GM12865 (cell line): ENCODE measurements around the gene LDLRAD4.

Experiments
- DNase-seq: peaks from one replicate; pipeline ENCODE4 v3.0.0; 2010; ENCODE audit warnings: low read depth
- H3K4me3 ChIP-seq: 2 replicates; pipeline ENCODE4 v1.5.1; 2011; ENCODE audit warnings: mild to moderate bottlenecking, low read depth, low read length, control low read depth
- TF ChIP-seq, protein P1 (sequence below): IDR thresholded peaks from 2 replicates; pipeline ENCODE4 v1.5.1; 2011; ENCODE audit warnings: low read length, control low read depth, low read depth, inconsistent platforms; ENCODE audit not compliant: insufficient read depth; ENCODE audit errors: missing control alignments

Gene LDLRAD4

DNA sequence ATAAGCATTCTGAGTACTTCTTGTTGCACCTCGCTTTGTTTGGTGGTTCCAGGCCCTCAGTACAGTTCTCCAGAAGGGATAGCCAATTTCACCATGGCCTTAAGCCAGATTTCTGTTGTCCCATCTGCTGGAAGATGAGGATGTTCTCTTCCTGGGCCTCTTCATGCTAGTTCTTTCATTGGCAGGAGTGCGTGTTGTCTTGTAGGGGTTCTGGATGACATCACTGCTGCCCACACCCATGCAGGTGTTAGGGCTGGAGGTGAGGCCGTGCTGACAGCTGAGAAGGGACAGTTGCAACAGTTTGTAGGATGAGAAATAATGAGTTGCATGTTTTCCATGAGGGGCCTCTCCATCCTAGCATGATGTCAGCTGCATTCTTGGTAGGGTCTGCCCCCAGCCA, 142.9 kb downstream of the LDLRAD4 start:
- no peak overlapping the region for H3K4me3 ChIP-seq
- DNase-seq, result no peak
- TF ChIP-seq, protein P1, sequence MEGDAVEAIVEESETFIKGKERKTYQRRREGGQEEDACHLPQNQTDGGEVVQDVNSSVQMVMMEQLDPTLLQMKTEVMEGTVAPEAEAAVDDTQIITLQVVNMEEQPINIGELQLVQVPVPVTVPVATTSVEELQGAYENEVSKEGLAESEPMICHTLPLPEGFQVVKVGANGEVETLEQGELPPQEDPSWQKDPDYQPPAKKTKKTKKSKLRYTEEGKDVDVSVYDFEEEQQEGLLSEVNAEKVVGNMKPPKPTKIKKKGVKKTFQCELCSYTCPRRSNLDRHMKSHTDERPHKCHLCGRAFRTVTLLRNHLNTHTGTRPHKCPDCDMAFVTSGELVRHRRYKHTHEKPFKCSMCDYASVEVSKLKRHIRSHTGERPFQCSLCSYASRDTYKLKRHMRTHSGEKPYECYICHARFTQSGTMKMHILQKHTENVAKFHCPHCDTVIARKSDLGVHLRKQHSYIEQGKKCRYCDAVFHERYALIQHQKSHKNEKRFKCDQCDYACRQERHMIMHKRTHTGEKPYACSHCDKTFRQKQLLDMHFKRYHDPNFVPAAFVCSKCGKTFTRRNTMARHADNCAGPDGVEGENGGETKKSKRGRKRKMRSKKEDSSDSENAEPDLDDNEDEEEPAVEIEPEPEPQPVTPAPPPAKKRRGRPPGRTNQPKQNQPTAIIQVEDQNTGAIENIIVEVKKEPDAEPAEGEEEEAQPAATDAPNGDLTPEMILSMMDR, result no peak

GRCh38 chr18:13362051-13362450, 143.5 kb downstream of the LDLRAD4 start:
- no peak overlapping the region for H3K4me3 ChIP-seq
- no peak for DNase-seq
- TF ChIP-seq, protein P1, result no peak

DNA sequence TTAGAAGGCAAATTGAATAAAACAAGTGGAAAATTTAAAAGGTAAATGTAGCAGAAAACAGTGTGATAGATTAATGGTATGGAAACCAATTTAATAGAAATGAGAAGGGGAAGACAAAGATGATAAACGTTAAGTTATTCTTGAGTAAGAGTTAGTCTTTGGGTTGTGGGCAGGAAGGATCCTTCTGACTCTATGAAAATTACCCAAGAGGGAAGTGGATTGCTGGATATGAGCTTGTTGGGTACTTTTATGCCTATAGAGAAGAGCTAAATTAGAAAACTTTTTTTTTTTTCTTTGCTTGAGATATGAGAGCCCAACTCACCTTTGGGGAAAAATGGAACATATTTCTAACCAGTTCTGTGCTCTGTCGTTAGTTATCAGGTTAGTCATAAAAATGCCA, 144.0 kb downstream of the LDLRAD4 start:
- H3K4me3 ChIP-seq, result no peak overlapping the region
- TF ChIP-seq, protein P1, result no peak
- no peak for DNase-seq

- DNase-seq, result no peak
- no peak overlapping the region for H3K4me3 ChIP-seq
These were observed 144.8 kb downstream of the LDLRAD4 start for GRCh38 chr18:13363359-13363758.

GRCh38 chr18:13364721-13365205, 146.2 kb downstream of the LDLRAD4 start:
- TF ChIP-seq, protein P1, result no peak
- no peak overlapping the region for H3K4me3 ChIP-seq
- no peak for DNase-seq

More at GRCh38 chr18:13363359-13363758, 144.8 kb downstream of the LDLRAD4 start:
- TF ChIP-seq, protein P1, result no peak

GRCh38 chr18:13366131-13366530, 147.6 kb downstream of the LDLRAD4 start:
- TF ChIP-seq, protein P1, result no peak
- no peak for DNase-seq
- no peak overlapping the region for H3K4me3 ChIP-seq

GRCh38 chr18:13366541-13366940, 148.0 kb downstream of the LDLRAD4 start:
- no peak overlapping the region for H3K4me3 ChIP-seq
- DNase-seq, result no peak
- TF ChIP-seq, protein P1, result no peak
